HuH-7 (cell line): ENCODE measurements around the gene FIGLA.
A peak's percentile ranks its signal among the peaks of the same experiment; 100 is the strongest.
"Not testable (repeated sequence)": the region's sequence is repeated elsewhere in the genome, so short reads cannot be mapped to it uniquely, and the experiment has no call there.

Experiments
- DNase-seq: peaks from one replicate; pipeline ENCODE4 v3.0.0; 2011; ENCODE audit warnings: low spot score

Gene FIGLA

DNA sequence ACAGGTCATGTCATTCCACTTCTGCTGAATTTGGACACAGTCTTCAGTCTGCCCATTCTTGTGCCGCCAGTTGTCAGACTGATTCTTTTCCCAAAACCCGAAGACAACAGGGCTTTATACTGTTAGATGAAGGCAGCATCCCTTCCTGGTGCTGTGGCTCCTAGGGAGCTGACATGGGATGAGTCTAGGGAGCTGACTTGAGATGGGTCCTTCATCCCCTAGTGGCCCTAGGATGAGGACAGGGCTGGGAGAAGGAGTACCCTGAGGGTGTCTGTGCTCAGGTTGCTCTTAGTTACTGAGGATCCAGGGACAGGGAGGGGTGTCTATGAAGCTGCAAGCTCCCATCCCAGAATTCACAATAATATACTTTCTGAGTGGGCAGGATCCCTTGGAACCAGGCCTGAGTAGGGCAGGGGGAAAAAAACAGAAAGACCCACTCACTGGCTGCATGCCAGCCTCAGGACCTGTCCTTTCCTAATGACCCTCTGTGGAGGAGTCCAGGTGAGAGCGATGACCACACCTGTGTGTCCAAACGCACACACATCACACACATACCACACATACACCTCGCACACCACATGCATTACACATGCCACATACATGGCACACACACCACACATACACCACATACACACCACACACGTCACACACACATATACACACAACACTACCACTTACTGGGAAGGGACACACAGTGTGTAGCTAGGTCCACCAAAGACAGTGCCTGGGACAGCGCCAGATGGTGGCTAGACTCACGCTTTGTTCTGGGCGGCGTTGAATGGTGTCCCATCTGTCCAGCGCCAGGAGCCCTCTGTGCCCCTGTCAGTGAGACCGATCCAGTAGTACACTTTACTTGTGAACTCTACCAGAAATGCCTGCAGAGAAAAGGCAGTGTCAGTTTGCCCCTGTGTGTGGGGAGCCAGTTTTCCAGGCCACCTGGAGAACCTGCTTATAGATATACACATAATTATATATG, 18.8 kb upstream of the FIGLA start:
- DNase-seq, result no peak

GRCh38 chr2:70807828-70808118, 17.3 kb upstream of the FIGLA start:
- no peak for DNase-seq

- DNase-seq, result no peak
Measured at GRCh38 chr2:70807102-70807827, 16.8 kb upstream of the FIGLA start.

DNA sequence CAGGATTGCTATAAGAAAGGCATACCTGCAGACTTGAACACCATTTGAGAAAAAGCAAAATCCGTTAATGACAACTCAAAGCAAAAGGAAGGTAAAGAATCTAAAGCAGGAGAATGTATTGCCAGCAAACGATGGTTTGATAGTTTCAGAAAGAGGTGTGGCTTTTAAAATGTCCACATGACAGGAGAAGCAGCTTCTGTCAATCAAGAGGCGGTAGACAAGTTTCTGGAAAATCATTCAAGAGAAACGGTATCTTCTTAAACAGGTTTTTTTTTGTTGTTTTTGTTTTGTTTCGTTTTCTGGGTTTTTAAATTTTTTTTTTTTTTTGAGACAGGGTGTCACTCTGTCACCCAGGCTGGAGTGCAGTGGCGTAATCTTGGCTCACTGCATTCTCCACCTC, 16.2 kb upstream of the FIGLA start:
- no peak for DNase-seq

GRCh38 chr2:70806013-70806412, 15.6 kb upstream of the FIGLA start:
- DNase-seq, result no peak

DNA sequence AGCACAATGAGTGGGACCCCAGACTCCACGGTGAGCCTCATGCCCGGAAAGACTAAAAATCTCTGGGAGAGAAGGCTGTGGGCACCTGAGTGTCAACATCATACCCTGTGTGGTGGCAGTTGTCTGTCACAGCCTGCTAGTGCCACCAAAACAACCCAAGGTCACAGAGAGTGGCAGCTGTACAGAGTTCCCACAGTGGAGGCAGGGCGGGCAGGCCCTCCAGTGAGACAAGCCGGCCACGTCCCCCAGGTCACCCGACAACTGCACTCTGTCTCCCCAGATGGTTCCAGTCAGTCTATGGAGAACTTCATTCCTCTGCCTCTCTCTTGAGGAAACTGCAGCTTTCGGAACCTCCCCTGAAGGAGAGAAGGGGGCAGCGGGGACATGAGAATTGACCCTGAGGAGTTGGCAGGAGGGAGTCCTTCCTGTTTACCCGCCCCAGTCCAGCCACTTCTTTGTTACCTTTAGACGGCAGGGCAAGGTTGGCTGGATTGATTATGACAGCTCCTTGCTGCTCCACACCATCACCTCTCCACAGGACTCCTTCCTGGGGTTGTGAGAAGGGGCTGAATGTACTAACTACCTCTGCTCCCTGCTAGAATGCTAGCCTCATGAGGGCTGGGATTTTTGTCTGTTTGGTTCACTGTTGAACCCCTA, 11.3 kb upstream of the FIGLA start:
- no peak for DNase-seq

DNA sequence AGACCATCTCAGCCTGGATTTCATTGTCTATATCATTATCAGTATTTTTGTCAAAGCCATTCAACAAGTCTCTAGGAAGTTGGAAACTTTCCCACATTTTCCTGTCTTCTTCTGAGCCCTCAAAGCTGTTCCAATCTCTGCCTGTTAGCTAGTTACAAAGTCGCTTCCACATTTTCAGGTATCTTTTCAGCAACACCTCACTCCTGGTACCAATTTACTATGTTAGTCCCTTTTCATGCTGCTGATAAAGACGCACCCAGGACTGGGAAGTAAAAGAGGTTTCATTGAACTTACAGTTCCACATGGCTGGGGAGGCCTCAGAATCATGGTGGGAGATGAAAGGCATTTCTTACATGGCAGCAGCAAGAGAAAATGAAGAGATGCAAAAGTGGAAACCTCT, 9.3 kb upstream of the FIGLA start:
- no peak for DNase-seq

DNA sequence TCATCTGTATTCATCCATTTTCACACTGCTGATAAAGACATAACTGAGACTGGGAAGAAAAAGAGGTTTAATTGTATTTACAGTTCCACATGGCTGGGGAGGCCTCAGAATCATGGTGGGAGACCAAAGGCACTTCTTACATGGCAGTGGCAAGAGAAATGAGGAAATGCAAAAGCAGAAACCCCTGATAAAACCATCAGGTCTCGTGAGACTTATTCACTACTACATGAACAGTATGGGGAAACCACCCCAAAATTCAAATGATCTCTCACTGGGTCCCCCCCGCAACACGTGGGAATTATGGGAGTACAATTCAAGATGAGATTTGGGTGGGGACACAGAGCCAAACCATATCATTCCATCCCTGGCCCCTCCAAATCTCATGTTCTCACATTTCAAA, 7.6 kb upstream of the FIGLA start:
- not testable (repeated sequence) for DNase-seq

- DNase-seq, result no peak
Measured at GRCh38 chr2:70797506-70797905, 7.1 kb upstream of the FIGLA start.

GRCh38 chr2:70796262-70796661, 5.8 kb upstream of the FIGLA start:
- no peak for DNase-seq

GRCh38 chr2:70795164-70795995, 4.9 kb upstream of the FIGLA start:
- no peak for DNase-seq

GRCh38 chr2:70793450-70793849, 3.0 kb upstream of the FIGLA start:
- no peak for DNase-seq

DNA sequence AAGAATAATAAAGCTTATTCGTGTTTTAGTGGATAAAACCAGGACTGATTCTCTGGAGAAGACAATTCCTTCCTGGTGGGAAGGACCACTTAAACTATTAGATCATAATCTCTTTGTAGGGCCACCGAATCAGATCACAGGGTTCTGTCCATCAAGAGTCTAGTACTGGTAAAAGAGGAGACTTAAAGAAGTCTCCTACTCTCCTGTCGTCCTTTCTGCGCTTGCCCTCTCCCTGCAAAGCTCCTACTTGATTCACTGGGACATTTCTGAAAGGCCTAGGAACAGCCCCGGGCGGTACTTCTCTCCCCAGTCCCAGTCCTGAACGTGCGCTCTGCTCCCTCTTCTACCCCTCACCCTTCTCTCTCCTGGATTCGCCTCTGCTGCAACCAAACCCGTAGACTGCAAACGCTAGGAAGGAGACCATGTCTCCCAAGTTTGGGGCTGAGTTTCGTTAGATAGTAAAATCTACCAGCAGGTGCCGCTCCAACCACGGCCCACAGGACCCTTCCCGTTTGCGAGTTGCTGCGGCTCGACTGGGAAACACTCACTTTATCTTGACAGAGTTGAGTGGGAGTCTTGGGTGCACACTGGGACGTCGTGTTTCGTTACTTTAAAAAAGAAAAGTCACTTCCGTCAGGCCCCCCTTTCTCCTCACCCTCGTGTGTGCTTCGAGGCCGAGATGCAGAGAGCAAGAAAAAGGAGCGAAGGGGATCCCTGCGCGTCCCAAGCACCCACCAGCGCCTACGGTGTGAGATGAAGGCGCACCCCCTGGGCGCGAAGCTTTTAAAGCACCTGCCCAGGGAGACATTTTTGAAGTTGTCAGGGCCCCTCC, 923 bp downstream of the FIGLA start:
- DNase-seq, result peak; percentile 82

- peak; percentile 38 for DNase-seq
Measured at GRCh38 chr2:70785137-70785911, 5.1 kb downstream of the FIGLA start.

- DNase-seq, result no peak
Measured at GRCh38 chr2:70784320-70784719, 6.1 kb downstream of the FIGLA start.

DNA sequence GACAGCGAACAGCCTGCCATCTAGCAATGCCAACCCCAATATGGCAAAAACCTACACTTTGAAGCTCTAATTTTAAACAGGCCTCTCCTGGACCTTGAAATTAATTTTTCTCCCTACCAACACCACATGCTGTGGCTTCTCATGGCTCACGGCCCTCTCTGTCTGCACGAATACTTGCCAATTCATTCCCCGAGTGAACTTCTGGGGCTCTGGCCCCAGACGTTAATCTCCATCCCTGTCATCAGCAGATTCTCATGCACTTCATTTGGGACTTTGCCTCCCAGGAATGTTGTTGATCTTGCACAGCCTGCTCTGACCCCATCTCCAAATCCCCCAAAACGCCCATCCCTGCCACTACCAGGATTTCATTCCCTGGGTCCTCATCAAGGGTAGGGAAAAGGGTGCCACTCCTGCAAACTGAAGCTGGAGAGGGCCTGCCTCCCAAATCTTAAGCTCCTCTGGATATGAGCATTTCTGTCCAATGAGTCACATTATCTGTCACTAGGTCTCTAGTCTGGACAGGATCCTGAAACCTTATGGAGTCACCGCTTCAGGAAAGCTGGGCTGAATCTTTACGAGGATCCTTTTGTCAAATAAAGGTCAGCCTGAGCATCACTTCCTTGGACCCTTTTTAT, 10.4 kb downstream of the FIGLA start:
- no peak for DNase-seq

- DNase-seq, result no peak
Measured at GRCh38 chr2:70779491-70779890, 11.0 kb downstream of the FIGLA start.

DNA sequence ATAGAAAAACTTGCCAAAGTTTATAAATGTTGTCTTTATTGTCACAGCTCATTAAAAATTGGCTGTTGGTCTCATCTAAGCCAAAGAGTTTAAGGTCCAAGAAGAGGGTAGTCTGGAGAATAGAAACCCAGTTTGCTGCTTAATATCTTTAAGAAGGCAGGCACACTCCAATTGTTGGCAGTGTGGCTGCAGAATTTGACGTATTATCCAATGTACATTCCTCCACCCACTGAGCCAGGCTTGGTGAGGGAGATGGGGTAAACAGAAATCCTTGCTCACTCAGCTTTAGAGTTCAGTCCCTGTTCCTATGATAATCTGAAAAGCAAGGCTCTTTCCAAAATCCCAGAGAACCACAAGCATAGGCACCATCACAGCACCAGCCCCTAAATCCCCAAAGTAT, 11.8 kb downstream of the FIGLA start:
- DNase-seq, result no peak

DNA sequence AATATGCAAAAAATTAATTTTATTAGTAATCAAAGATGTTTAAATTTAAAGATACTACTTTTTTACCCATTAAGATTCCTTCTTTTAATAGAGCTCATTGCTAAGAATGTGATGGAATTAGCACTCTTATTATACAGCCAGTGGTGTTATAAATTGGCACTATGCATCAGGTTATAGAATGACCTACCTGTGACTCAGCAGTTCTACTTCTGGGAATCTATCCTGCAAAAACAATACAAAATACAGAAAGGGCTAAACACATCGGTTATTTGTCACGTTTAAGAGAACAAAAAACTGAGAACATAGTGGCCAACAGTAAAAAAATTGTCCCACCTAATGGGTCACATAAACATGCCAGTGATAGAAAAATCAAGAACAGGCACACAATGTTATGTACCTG, 13.0 kb downstream of the FIGLA start:
- DNase-seq, result no peak

- DNase-seq, result no peak
Measured at GRCh38 chr2:70776266-70776665, 14.2 kb downstream of the FIGLA start.
